ENCODE results near the gene CECR2. TPM values are rescaled to one million over a fixed set of nuclear protein-coding genes. Genes with fewer than 3 reads are reported as not detected.

Gene CECR2
- total RNA-seq, 2 donors from 2014 or later = 0.18 TPM; not detected in 1

DNA sequence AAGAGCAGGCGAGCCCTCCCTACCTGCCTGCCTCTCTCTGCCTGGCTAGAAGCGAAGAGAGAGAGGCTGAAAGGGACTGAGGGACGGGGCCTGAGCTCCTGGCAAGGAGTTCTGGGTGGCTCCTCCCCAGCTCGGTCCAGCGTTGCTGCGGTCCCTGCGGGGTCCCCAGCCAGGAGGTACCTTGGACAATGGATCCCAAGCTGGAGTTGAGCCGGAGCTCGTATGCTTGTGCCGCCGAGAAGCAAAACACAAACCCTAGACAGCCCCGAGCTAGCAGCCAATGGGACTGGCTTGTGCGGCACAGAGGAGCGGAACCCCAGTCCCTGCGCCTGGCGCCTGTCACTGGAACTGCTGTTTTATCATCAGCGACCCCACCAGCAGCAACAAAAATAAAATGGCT is 212.4 kb downstream of the CECR2 start:
- DNase-seq (ENCODE audit: low spot score in 2 of 2) (no peak), ATAC-seq (peak in 1 of 2 donors; percentile 20)
- H3K36me3 Mint-ChIP-seq = no peaks in the 10 kb centered on the region
- no peaks in the 10 kb centered on the region for H3K9me3 Mint-ChIP-seq
- H3K27ac Mint-ChIP-seq = no peak overlapping the region

- Mint-ChIP-seq H3K27ac (peak overlapping the region in 1 of 2 donors; percentile 55), H3K9me3 (no peaks in the 10 kb centered on the region), H3K36me3 (no peaks in the 10 kb centered on the region)
- DNase-seq (ENCODE audit: low spot score in 2 of 2) = no peak
- ATAC-seq = no peak
Measured at GRCh38 chr22:17583151-17583550, 213.9 kb downstream of the CECR2 start.

DNA sequence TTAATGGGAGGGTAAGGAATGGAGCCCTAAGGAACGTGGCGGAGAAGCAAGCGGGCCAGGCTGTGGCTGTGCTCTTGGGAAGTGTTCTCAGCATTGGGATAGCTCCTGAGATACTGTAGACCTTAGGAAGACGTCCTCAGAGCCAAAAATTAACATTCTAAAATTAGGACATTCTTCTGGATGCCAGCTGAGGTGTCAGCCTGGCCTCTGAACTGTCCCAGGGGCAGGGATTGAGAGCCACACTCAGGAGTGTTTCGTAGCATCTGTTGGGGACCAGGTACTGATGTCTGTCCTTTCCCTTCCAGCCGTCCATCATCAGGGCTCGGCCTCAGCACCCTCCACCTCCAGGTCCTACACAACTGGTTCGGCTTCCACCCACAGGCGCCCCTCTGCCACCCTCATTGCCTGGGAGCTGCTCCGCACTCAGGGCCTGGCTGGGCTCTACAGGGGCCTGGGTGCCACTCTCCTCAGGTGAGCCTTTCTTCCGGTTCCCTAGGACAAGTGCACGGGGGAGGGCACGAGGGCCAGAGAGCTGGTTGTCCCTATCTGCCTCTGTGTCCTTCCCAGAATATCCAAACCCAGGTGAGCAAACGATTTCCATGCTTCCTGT is 217.7 kb downstream of the CECR2 start:
- Mint-ChIP-seq H3K36me3 (no peaks in the 10 kb centered on the region), H3K27ac (no peak overlapping the region), H3K9me3 (no peaks in the 10 kb centered on the region)
- ATAC-seq = no peak
- no peak for DNase-seq (ENCODE audit: low spot score in 2 of 2)

DNA sequence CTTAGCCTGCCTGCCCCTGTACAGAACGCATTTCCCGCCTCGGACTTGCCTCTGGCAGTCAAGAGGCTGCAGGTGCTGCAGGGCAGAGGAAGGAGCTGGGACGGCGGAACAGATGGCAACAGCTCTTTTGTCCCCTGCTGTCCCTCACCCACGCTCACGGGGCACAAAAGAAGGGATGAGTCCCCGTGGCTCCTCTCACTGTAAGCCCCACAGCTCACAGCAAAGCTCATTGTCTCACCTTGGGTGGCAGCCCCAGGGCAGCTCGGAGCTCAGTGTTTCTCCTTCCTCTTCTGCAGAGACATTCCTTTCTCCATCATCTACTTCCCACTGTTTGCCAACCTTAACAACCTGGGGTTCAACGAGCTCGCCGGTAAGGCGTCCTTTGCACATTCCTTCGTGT is 218.4 kb downstream of the CECR2 start:
- Mint-ChIP-seq H3K36me3 (no peaks in the 10 kb centered on the region), H3K27ac (no peak overlapping the region), H3K9me3 (no peaks in the 10 kb centered on the region)
- ATAC-seq (no peak), DNase-seq (ENCODE audit: low spot score in 2 of 2) (no peak)

- ATAC-seq = no peak
- Mint-ChIP-seq H3K36me3 (no peaks in the 10 kb centered on the region), H3K27ac (no peak overlapping the region), H3K9me3 (no peaks in the 10 kb centered on the region)
- DNase-seq (ENCODE audit: low spot score in 2 of 2) = no peak
Measured at GRCh38 chr22:17588606-17589005, 219.3 kb downstream of the CECR2 start.

- DNase-seq (ENCODE audit: low spot score in 2 of 2) (no peak), ATAC-seq (no peak)
- Mint-ChIP-seq H3K27ac (no peak overlapping the region), H3K9me3 (no peaks in the 10 kb centered on the region), H3K36me3 (no peaks in the 10 kb centered on the region)
Measured at GRCh38 chr22:17589810-17590375, 220.6 kb downstream of the CECR2 start.

GRCh38 chr22:17590586-17590985 is 221.3 kb downstream of the CECR2 start:
- DNase-seq (ENCODE audit: low spot score in 2 of 2) = no peak
- H3K27ac Mint-ChIP-seq = no peak overlapping the region
- ATAC-seq = no peak
- H3K9me3 Mint-ChIP-seq = no peaks in the 10 kb centered on the region
- no peaks in the 10 kb centered on the region for H3K36me3 Mint-ChIP-seq

DNA sequence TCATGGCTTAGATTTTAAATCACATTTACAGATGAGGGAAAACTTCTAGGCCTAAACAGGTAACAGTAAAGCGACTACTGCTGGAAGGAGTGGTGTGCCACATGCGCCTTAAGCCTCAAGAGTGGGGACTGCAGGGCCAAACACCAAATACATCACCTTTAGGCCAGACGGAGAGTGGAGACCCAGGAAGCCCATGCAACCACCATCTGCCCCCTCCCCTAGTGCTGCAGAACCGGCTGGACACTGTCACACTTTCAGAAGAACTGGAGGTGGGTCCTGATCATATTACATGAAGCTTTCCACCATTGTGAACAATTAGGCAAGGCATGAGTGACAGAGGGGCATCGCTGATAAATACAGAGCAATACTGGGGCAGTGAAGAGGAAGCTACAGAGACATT is 222.9 kb downstream of the CECR2 start:
- no peaks in the 10 kb centered on the region for H3K9me3 Mint-ChIP-seq
- H3K36me3 Mint-ChIP-seq = peaks cover 0 to 5% of the 10 kb centered on the region in 2 donors
- peak in 1 of 2 donors; percentile 7 for DNase-seq (ENCODE audit: low spot score in 2 of 2)
- H3K27ac Mint-ChIP-seq = no peak overlapping the region
- no peak for ATAC-seq

DNA sequence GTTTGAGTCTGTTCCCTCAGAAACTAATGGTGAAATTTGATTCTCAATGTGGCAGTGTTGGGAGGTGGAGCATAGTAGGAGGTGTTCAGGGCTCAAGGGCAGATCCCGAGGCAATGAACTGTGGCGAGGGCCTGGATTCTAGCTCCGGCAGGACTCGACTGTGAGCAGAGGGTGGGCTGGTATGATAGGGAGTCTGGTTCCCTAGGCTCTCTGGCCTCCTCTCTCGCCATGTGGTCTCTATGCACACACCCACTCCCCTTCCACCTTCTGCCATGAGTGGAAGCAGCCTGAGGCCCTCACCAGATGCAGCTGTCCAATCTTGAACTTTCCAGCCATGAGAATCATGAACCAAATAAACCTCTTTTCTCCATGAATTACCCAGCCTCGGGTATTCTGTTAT is 227.0 kb downstream of the CECR2 start:
- DNase-seq (ENCODE audit: low spot score in 2 of 2) (no peak), ATAC-seq (no peak)
- Mint-ChIP-seq H3K9me3 (no peaks in the 10 kb centered on the region), H3K27ac (no peak overlapping the region), H3K36me3 (peaks cover 11 to 16% of the 10 kb centered on the region in 2 donors)

- peaks cover 11 to 16% of the 10 kb centered on the region in 2 donors for H3K36me3 Mint-ChIP-seq
- H3K9me3 Mint-ChIP-seq = no peaks in the 10 kb centered on the region
- DNase-seq (ENCODE audit: low spot score in 2 of 2) = no peak
- peak; percentile 30 to 56 for ATAC-seq
- H3K27ac Mint-ChIP-seq = peak overlapping the region in 1 of 2 donors; percentile 74
Measured at GRCh38 chr22:17597217-17597616, 228.0 kb downstream of the CECR2 start.

- no peaks in the 10 kb centered on the region for H3K9me3 Mint-ChIP-seq
- peaks cover 11 to 16% of the 10 kb centered on the region in 2 donors for H3K36me3 Mint-ChIP-seq
- ATAC-seq = no peak
- no peak for DNase-seq (ENCODE audit: low spot score in 2 of 2)
- H3K27ac Mint-ChIP-seq = peak overlapping the region in 1 of 2 donors; percentile 6
Measured at GRCh38 chr22:17598318-17598717, 229.1 kb downstream of the CECR2 start.

DNA sequence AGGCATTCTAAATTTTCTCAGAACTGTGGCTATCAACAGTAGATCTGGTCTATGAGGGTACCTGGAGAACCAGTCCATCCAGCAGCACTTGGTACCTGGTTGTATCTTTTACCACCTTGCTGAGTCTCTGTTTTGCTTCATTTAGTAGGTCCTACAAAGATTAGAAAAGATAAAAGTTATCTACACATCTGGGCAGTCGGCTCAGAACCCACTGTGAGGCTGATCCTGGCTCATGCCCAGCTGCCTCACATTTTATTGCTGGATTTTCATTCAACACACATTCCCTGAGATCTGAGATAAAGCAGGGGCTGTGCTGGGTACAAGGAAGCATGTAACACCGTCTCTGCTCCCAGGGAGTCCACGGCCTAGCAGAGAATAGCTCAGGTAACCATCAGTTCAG is 231.8 kb downstream of the CECR2 start:
- no peak for ATAC-seq
- Mint-ChIP-seq H3K9me3 (no peaks in the 10 kb centered on the region), H3K36me3 (peaks cover 11 to 16% of the 10 kb centered on the region in 2 donors), H3K27ac (peak overlapping the region; percentile 50 to 63)
- no peak for DNase-seq (ENCODE audit: low spot score in 2 of 2)

GRCh38 chr22:17603668-17604067 is 234.4 kb downstream of the CECR2 start:
- Mint-ChIP-seq H3K36me3 (peaks cover 5% of the 10 kb centered on the region in 2 donors), H3K27ac (no peak overlapping the region), H3K9me3 (no peaks in the 10 kb centered on the region)
- no peak for ATAC-seq
- no peak for DNase-seq (ENCODE audit: low spot score in 2 of 2)

DNA sequence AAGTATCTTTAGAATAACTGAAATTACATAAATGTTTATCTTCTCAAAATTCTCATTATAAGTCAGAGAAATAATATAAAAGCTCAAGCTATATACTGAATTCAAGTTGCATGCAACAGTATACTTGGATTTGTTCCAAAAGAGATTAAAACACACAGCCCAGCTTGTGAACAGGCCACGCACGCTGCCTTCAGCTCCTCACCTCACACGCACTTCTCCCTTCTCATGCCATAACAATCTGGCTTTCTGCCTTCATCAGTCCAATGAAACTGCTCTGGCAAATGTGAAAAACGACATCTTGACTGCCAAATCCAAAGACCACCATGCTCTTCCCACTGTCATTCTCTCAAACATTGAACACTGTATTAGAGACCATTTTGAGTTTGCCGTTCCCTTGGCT is 237.2 kb downstream of the CECR2 start:
- H3K27ac Mint-ChIP-seq = peak overlapping the region in 1 of 2 donors; percentile 87
- no peaks in the 10 kb centered on the region for H3K36me3 Mint-ChIP-seq
- no peak for ATAC-seq
- DNase-seq (ENCODE audit: low spot score in 2 of 2) = no peak
- H3K9me3 Mint-ChIP-seq = no peaks in the 10 kb centered on the region

Other genes with a start within 250 kb of the CECR2 start
- gene TMEM121B, start 248.1 kb upstream of the CECR2 start, total RNA-seq = under 1 TPM; 0.05 to 0.10 TPM
- gene HDHD5, start 210.2 kb upstream of the CECR2 start, total RNA-seq = 10 to 100 TPM; 22.0 to 71.3 TPM
- 1 to 10 TPM; 2.4 to 5.6 TPM for gene ADA2, start 150.0 kb upstream of the CECR2 start, total RNA-seq
- gene SLC25A18, start 194.0 kb downstream of the CECR2 start, total RNA-seq = not detected